Neural progenitor cell (in vitro differentiated cells): Measurements from ENCODE around the gene FERD3L. TPM values are rescaled to one million over a fixed set of nuclear protein-coding genes. Genes with fewer than 3 reads are reported as not detected.

Experiments
- DNase-seq: peaks from one replicate; pipeline ENCODE4 v3.0.0-alpha.2; 2016; ENCODE audit warnings: low spot score
- H2AFZ ChIP-seq: fragments of 200-600 bp; sonication (generic); replicated peaks from 2 replicates; pipeline ENCODE4 v1.6.1; 2016; ENCODE audit warnings: antibody characterized with exemption
- H3F3A ChIP-seq: fragments of 200-600 bp; sonication (generic); 2 replicates; pipeline ENCODE4 v1.6.1; 2016; ENCODE audit warnings: antibody characterized with exemption, low read depth
- H3K27ac ChIP-seq: fragments of 200-600 bp; sonication (generic); 2 replicates; pipeline ENCODE4 v1.5.1; 2016; ENCODE audit warnings: mild to moderate bottlenecking
- H3K27me3 ChIP-seq: fragments of 200-600 bp; sonication (generic); 2 replicates; pipeline ENCODE4 v1.6.1; 2016; ENCODE audit warnings: mild to moderate bottlenecking, moderate library complexity
- H3K36me3 ChIP-seq: fragments of 200-600 bp; sonication (generic); 2 replicates; pipeline ENCODE4 v1.5.1; 2016
- H3K4me1 ChIP-seq: fragments of 200-600 bp; sonication (generic); 2 replicates; pipeline ENCODE4 v1.6.1; 2016; ENCODE audit warnings: mixed run types
- H3K4me2 ChIP-seq: fragments of 200-600 bp; sonication (generic); 2 replicates; pipeline ENCODE4 v1.6.1; 2016
- H3K4me3 ChIP-seq: fragments of 200-600 bp; sonication (generic); 2 replicates; pipeline ENCODE4 v1.5.1; 2016
- H3K79me2 ChIP-seq: fragments of 200-600 bp; sonication (generic); 2 replicates; pipeline ENCODE4 v1.6.1; 2016; ENCODE audit warnings: low read depth
- H3K9ac ChIP-seq: fragments of 200-600 bp; sonication (generic); 2 replicates; pipeline ENCODE4 v1.6.1; 2016
- H3K9me3 ChIP-seq: fragments of 200-600 bp; sonication (generic); 2 replicates; pipeline ENCODE4 v1.5.1; 2016; ENCODE audit warnings: low read depth
- H4K20me1 ChIP-seq: fragments of 200-600 bp; sonication (generic); 2 replicates; pipeline ENCODE4 v1.6.1; 2016; ENCODE audit warnings: low read depth
- H3K27ac Mint-ChIP-seq: 3 replicates; pipeline ENCODE4 v1.8.0; 2021; ENCODE audit warnings: mixed read lengths
- H3K27me3 Mint-ChIP-seq: 2 replicates; pipeline ENCODE4 v1.8.0; 2022; ENCODE audit warnings: low read depth, mild to moderate bottlenecking, inconsistent platforms, moderate library complexity, mixed read lengths; ENCODE audit not compliant: insufficient read depth
- H3K36me3 Mint-ChIP-seq: 3 replicates; pipeline ENCODE4 v1.8.0; 2021; ENCODE audit warnings: mixed read lengths
- H3K4me1 Mint-ChIP-seq: 3 replicates; pipeline ENCODE4 v1.8.0; 2021; ENCODE audit warnings: mixed read lengths
- H3K4me3 Mint-ChIP-seq: 3 replicates; pipeline ENCODE4 v1.8.0; 2021; ENCODE audit warnings: mild to moderate bottlenecking, moderate library complexity, mixed read lengths
- H3K9me3 Mint-ChIP-seq: 3 replicates; pipeline ENCODE4 v1.8.0; 2020; ENCODE audit warnings: mixed read lengths
- EZH2 ChIP-seq: fragments of 200-600 bp; sonication (generic); IDR thresholded peaks from 2 replicates; pipeline ENCODE4 v1.6.1; 2017; ENCODE audit warnings: antibody characterized with exemption, mild to moderate bottlenecking, moderate library complexity
- EZH2phosphoT487 ChIP-seq: fragments of 200-600 bp; sonication (generic); IDR thresholded peaks from 2 replicates; pipeline ENCODE4 v1.6.1; 2017; ENCODE audit warnings: antibody characterized with exemption
- total RNA-seq: library from RNA; depleted of rRNA; stranded (reverse); fragments of >200 nt; gene quantifications from 2 replicates; pipeline ENCODE4 v1.2.3, GENCODE V29; 2015; ENCODE audit warnings: low replicate concordance
- TF ChIP-seq, protein P1 (sequence below): fragments of 200-600 bp; sonication (generic); IDR thresholded peaks from 2 replicates; pipeline ENCODE4 v1.5.1; 2017; ENCODE audit warnings: antibody characterized with exemption, mild to moderate bottlenecking

FERD3L gene
- total RNA-seq, 1 donor from 2014 or later = not detected

DNA sequence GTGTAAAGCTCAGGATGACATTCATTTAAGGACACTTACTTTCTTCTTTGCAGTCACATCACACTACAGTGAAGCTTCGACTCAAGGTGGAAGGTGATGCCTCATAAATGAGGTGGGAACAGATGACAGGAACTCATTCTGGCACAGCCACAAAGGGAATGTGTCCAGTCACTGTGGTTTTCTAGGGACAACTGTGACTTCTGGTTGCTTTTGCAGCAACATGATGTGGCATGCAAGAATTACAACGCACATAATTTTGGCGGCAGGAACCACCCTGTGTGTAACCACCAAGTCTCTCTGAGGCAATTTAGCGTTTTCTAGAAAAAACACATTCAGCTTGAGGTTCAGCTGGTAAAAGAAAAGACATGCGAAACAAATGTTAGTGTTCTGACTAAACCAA, 32.0 kb upstream of the FERD3L start:
- H3K36me3 ChIP-seq = no peaks in the 10 kb centered on the region
- H2AFZ ChIP-seq = no peak overlapping the region
- Mint-ChIP-seq H3K27ac (no peak overlapping the region), H3K9me3 (peaks cover 1% of the 10 kb centered on the region), H3K36me3 (no peaks in the 10 kb centered on the region), H3K27me3 (no peaks in the 10 kb centered on the region), H3K4me1 (no peaks in the 10 kb centered on the region), H3K4me3 (no peak overlapping the region)
- no peak for DNase-seq
- H3K79me2 ChIP-seq = no peaks in the 10 kb centered on the region
- no peak overlapping the region for H3K4me3 ChIP-seq
- no peak overlapping the region for H3K4me2 ChIP-seq
- no peaks in the 10 kb centered on the region for H3K27me3 ChIP-seq
- TF ChIP-seq EZH2 (no peak), EZH2phosphoT487 (no peak)
- TF ChIP-seq, protein P1, sequence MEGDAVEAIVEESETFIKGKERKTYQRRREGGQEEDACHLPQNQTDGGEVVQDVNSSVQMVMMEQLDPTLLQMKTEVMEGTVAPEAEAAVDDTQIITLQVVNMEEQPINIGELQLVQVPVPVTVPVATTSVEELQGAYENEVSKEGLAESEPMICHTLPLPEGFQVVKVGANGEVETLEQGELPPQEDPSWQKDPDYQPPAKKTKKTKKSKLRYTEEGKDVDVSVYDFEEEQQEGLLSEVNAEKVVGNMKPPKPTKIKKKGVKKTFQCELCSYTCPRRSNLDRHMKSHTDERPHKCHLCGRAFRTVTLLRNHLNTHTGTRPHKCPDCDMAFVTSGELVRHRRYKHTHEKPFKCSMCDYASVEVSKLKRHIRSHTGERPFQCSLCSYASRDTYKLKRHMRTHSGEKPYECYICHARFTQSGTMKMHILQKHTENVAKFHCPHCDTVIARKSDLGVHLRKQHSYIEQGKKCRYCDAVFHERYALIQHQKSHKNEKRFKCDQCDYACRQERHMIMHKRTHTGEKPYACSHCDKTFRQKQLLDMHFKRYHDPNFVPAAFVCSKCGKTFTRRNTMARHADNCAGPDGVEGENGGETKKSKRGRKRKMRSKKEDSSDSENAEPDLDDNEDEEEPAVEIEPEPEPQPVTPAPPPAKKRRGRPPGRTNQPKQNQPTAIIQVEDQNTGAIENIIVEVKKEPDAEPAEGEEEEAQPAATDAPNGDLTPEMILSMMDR = no peak
- H3K27ac ChIP-seq = no peak overlapping the region
- no peak overlapping the region for H3K9ac ChIP-seq
- no peaks in the 10 kb centered on the region for H3K9me3 ChIP-seq
- no peaks in the 10 kb centered on the region for H4K20me1 ChIP-seq
- H3F3A ChIP-seq = no peaks in the 10 kb centered on the region
- H3K4me1 ChIP-seq = no peaks in the 10 kb centered on the region

DNA sequence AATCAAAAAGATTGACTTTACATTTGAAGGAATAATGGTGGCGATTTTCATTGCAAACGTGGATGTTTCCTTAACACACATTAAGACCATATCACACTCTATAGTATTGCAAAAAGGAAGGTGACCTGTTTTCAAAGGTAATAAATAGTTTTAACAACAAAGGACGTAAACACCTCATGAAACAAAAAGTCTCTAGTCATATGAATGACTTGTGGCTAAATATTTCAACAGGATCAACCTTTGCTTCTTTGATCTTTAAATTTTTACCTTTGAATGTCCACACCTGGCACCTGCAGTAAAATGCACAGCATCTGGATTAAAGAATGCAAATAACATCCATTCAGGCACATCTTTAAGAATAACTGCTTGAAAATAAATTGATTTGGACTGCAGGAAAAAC, 30.0 kb upstream of the FERD3L start:
- H3K4me2 ChIP-seq = no peak overlapping the region
- no peaks in the 10 kb centered on the region for H3K9me3 ChIP-seq
- no peaks in the 10 kb centered on the region for H3F3A ChIP-seq
- Mint-ChIP-seq H3K9me3 (no peaks in the 10 kb centered on the region), H3K4me1 (no peaks in the 10 kb centered on the region), H3K4me3 (no peak overlapping the region), H3K27ac (no peak overlapping the region), H3K36me3 (no peaks in the 10 kb centered on the region), H3K27me3 (no peaks in the 10 kb centered on the region)
- H3K36me3 ChIP-seq = no peaks in the 10 kb centered on the region
- no peak overlapping the region for H3K9ac ChIP-seq
- no peaks in the 10 kb centered on the region for H3K27me3 ChIP-seq
- H4K20me1 ChIP-seq = no peaks in the 10 kb centered on the region
- no peak overlapping the region for H3K27ac ChIP-seq
- TF ChIP-seq EZH2 (no peak), EZH2phosphoT487 (no peak)
- TF ChIP-seq, protein P1 = no peak
- H2AFZ ChIP-seq = no peak overlapping the region
- no peak for DNase-seq
- no peaks in the 10 kb centered on the region for H3K4me1 ChIP-seq
- no peak overlapping the region for H3K4me3 ChIP-seq
- H3K79me2 ChIP-seq = no peaks in the 10 kb centered on the region

DNA sequence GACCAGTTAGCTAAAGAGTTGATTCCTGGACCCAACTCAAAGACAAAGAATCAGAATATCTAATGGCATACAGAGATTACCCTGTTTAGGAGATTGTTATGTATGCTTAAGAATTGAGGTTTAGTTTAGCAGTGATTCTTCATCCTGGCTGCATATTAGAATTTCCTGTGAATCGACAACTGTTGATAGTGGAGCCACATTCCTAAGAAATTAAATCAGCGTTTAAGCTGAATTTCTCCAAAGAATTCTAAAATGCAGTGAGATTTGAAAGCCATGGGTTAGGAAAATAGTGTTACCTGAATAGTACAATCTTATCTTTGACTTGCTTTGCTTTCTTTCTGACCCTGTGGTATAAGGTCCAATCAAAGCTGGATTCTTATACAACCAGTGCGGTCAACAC, 16.4 kb upstream of the FERD3L start:
- Mint-ChIP-seq H3K27me3 (no peaks in the 10 kb centered on the region), H3K4me3 (no peak overlapping the region), H3K27ac (no peak overlapping the region), H3K4me1 (no peaks in the 10 kb centered on the region), H3K36me3 (no peaks in the 10 kb centered on the region), H3K9me3 (no peaks in the 10 kb centered on the region)
- no peak overlapping the region for H3K9ac ChIP-seq
- H2AFZ ChIP-seq = no peak overlapping the region
- H3K4me3 ChIP-seq = no peak overlapping the region
- H3K4me1 ChIP-seq = no peaks in the 10 kb centered on the region
- H4K20me1 ChIP-seq = no peaks in the 10 kb centered on the region
- no peaks in the 10 kb centered on the region for H3K36me3 ChIP-seq
- no peaks in the 10 kb centered on the region for H3K9me3 ChIP-seq
- TF ChIP-seq EZH2phosphoT487 (no peak), EZH2 (no peak)
- TF ChIP-seq, protein P1 = no peak
- no peak for DNase-seq
- H3K79me2 ChIP-seq = no peaks in the 10 kb centered on the region
- H3F3A ChIP-seq = no peaks in the 10 kb centered on the region
- peaks cover 20% of the 10 kb centered on the region for H3K27me3 ChIP-seq
- H3K27ac ChIP-seq = no peak overlapping the region
- H3K4me2 ChIP-seq = no peak overlapping the region

DNA sequence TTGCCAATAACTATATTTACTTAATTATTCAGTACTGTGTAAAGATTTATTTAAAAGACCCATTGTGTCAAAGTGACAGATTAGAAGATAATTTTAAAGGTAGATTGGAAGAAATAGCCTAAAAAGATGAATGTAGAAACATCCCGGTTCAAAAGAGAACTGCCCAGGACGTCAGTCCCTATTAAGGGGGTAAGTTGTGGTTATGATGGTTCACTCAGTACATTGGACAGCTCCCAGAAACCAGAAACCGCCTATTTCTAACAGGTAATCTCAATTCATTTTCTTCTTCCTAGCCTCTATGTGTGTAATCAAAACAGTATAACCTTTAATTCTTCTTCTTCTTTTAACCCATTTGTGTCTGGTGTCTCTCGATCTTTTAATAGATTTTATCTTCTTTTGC, 1.5 kb upstream of the FERD3L start:
- no peak overlapping the region for H3K4me3 Mint-ChIP-seq
- peaks cover 10% of the 10 kb centered on the region for H3F3A ChIP-seq
- H3K36me3 ChIP-seq = no peaks in the 10 kb centered on the region
- H2AFZ ChIP-seq = no peak overlapping the region
- no peaks in the 10 kb centered on the region for H3K9me3 Mint-ChIP-seq
- no peak overlapping the region for H3K9ac ChIP-seq
- H3K27me3 Mint-ChIP-seq = peaks cover 44% of the 10 kb centered on the region
- no peak for TF ChIP-seq EZH2phosphoT487
- TF ChIP-seq, protein P1 = no peak
- no peak for TF ChIP-seq EZH2
- H4K20me1 ChIP-seq = peaks cover 46% of the 10 kb centered on the region
- H3K36me3 Mint-ChIP-seq = no peaks in the 10 kb centered on the region
- peaks cover 29% of the 10 kb centered on the region for H3K4me1 Mint-ChIP-seq
- H3K27ac Mint-ChIP-seq = no peak overlapping the region
- H3K27me3 ChIP-seq = peaks cover 83% of the 10 kb centered on the region
- no peak overlapping the region for H3K4me3 ChIP-seq
- peak; percentile 66 for DNase-seq
- H3K27ac ChIP-seq = no peak overlapping the region
- H3K79me2 ChIP-seq = no peaks in the 10 kb centered on the region
- peak overlapping the region; percentile 17 for H3K4me2 ChIP-seq
- H3K4me1 ChIP-seq = peaks cover 22% of the 10 kb centered on the region
- no peaks in the 10 kb centered on the region for H3K9me3 ChIP-seq
